ENCODE results near the gene STEAP2.

Gene STEAP2

DNA sequence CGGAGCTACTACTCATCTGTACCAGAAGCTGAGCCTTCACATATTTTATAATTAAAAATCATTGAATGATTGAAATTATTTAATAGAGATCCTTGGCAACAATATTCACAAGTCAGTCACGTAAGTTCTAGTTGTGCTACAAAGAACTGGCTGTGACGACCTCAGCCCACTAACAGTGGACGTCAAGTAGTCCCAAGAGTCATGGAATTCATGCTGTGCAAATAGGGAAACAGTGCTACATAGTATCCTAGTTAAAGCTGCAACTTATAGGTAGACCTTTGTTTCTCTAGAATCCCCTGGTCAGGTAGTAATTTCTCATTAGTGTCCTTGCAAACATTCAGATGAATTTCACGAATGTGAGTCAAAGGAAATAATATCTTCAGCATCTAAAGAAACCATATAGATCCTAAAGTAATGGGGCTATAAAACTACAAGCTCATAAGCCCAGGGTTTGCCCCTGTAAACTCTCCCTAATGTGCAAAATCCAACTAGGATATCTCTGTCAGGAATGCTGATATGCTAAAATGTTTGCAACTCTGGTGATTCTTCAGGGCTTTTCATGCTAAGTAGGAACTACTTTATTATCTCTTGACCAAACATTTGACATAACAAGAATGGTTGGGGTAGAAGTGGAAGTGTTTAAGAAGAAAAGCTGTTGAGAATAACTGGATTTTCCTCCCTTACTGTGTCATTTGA lies 64.6 kb downstream of the STEAP2 start:
- no peak for DNase-seq
